ACC112 (cell line): Measurements from ENCODE around the gene NECTIN2.
"Not testable (repeated sequence)": the region's sequence is repeated elsewhere in the genome, so short reads cannot be mapped to it uniquely, and the experiment has no call there.

Experiments used
- H2AFZ ChIP-seq: fragments of 200-600 bp; sonication (generic); one replicate; pipeline ENCODE4 v1.6.0; 2017; ENCODE audit warnings: antibody characterized with exemption, low read length; ENCODE audit not compliant: unreplicated experiment
- H3K27ac ChIP-seq: fragments of 200-600 bp; sonication (generic); 2 replicates; pipeline ENCODE4 v1.5.1; 2014; ENCODE audit warnings: low read depth, mild to moderate bottlenecking, antibody characterized with exemption, low read length, moderate library complexity
- H3K27me3 ChIP-seq: fragments of 200-600 bp; sonication (generic); 2 replicates; pipeline ENCODE4 v1.6.1; 2014; ENCODE audit warnings: mild to moderate bottlenecking, antibody characterized with exemption, low read length, moderate library complexity, mixed read lengths; ENCODE audit not compliant: insufficient read depth
- H3K36me3 ChIP-seq: fragments of 200-600 bp; sonication (generic); 2 replicates; pipeline ENCODE4 v1.6.1; 2016; ENCODE audit warnings: mild to moderate bottlenecking, antibody characterized with exemption, low read length, moderate library complexity, mixed read lengths; ENCODE audit not compliant: insufficient read depth
- H3K4me1 ChIP-seq: fragments of 200-600 bp; sonication (generic); one replicate; pipeline ENCODE4 v1.6.1; 2016; ENCODE audit warnings: low read length, mixed read lengths; ENCODE audit not compliant: insufficient read depth, unreplicated experiment, control insufficient read depth
- H3K4me3 ChIP-seq: fragments of 200-600 bp; sonication (generic); 2 replicates; pipeline ENCODE4 v1.5.1; 2014; ENCODE audit warnings: mild to moderate bottlenecking, low read depth, low read length
- H3K79me2 ChIP-seq: fragments of 200-600 bp; sonication (generic); one replicate; pipeline ENCODE4 v1.6.0; 2016; ENCODE audit warnings: low read length; ENCODE audit not compliant: control insufficient read depth, unreplicated experiment, insufficient read depth

The NECTIN2 gene

GRCh38 chr19:44856421-44857083 is 10.5 kb downstream of the NECTIN2 start:
- Histone ChIP-seq H3K79me2 (peaks cover 9% of the 10 kb centered on the region), H3K4me3 (no peak overlapping the region), H3K36me3 (no peaks in the 10 kb centered on the region), H3K27ac (no peak overlapping the region), H3K27me3 (no peaks in the 10 kb centered on the region), H2AFZ (no peak overlapping the region), H3K4me1 (no peaks in the 10 kb centered on the region)

DNA sequence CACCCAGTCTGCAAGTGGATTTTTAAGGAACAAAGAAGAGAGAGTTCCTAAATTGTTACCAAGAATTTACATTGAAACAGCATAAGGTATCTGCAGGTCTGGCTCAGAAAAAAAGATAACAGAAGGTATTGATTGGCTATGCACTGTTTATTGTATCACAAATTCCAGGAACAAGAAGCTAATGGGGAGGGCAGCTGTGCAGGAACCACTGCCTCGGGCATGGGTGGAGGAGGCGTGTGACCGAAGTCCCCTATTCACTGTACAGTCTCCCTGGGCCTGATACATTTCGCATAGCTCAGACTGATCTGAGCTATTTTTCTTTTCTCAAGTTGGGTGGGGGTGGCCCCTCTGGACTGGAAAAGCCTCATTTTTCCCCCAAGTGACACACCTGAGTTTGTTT is 11.7 kb downstream of the NECTIN2 start:
- H3K27ac ChIP-seq: no peak overlapping the region
- H3K27me3 ChIP-seq: no peaks in the 10 kb centered on the region
- H3K4me1 ChIP-seq: no peaks in the 10 kb centered on the region
- peaks cover 9% of the 10 kb centered on the region for H3K79me2 ChIP-seq
- no peaks in the 10 kb centered on the region for H3K36me3 ChIP-seq
- no peak overlapping the region for H2AFZ ChIP-seq
- no peak overlapping the region for H3K4me3 ChIP-seq

GRCh38 chr19:44861576-44861975 is 15.5 kb downstream of the NECTIN2 start:
- H2AFZ ChIP-seq, H3K79me2 ChIP-seq, H3K27me3 ChIP-seq, H3K36me3 ChIP-seq, H3K4me3 ChIP-seq, H3K4me1 ChIP-seq, H3K27ac ChIP-seq: not testable (repeated sequence)

DNA sequence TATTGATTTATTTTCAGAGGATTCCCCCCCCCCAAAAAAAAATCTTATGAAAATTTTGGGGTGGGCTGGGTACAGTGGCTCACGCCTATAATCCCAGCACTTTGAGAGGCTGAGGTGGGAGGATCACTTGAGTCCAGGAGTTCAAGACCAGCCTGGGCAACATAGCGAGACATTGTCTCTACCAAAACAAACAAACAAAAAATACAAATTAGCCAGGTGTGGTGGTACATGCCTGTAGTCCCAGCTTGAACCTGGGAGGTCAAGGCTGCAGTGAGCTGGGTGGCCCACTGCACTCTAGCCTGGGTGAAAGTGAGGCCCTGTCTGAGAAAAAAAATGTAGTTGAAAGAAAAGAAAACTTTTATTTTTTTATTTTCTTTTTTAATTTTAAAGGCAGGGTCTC is 17.9 kb downstream of the NECTIN2 start:
- H3K4me1 ChIP-seq: no peaks in the 10 kb centered on the region
- no peak overlapping the region for H2AFZ ChIP-seq
- H3K79me2 ChIP-seq: no peaks in the 10 kb centered on the region

GRCh38 chr19:44865196-44865767 is 19.2 kb downstream of the NECTIN2 start:
- Histone ChIP-seq H3K4me3 (no peak overlapping the region), H3K27ac (no peak overlapping the region), H3K36me3 (peaks cover 3% of the 10 kb centered on the region; the same call in 1 of the 2 replicates), H3K27me3 (no peaks in the 10 kb centered on the region), H3K79me2 (no peaks in the 10 kb centered on the region), H2AFZ (no peak overlapping the region), H3K4me1 (no peaks in the 10 kb centered on the region)

More for the DNA sequence above, 17.9 kb downstream of the NECTIN2 start:
- H3K27me3 ChIP-seq: no peaks in the 10 kb centered on the region
- no peak overlapping the region for H3K27ac ChIP-seq
- peaks cover 3% of the 10 kb centered on the region; the same call in 1 of the 2 replicates for H3K36me3 ChIP-seq
- no peak overlapping the region for H3K4me3 ChIP-seq

DNA sequence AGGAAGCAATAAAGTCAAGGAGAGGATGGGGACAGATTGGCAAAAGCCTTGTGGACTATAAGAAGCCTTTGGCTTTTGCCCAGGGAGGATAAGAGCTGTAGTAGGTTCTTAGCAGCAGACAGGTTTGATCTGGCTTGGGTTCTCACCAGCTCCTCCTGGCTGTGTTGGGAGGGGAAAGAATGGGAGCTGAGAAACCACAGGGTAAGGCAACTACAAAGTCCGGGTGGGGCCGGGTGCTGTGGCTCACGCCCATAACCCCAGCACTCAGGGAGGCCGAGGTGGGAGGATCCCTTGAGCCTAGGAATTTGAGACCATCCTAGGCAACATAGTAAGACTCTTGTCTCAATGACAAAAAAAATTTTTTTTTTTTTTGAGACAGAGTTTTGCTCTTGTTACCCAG is 20.6 kb downstream of the NECTIN2 start:
- Histone ChIP-seq H2AFZ (no peak overlapping the region), H3K4me1 (no peaks in the 10 kb centered on the region), H3K27ac (no peak overlapping the region), H3K4me3 (no peak overlapping the region), H3K79me2 (no peaks in the 10 kb centered on the region), H3K36me3 (peaks cover 3% of the 10 kb centered on the region; the same call in 1 of the 2 replicates), H3K27me3 (no peaks in the 10 kb centered on the region)

DNA sequence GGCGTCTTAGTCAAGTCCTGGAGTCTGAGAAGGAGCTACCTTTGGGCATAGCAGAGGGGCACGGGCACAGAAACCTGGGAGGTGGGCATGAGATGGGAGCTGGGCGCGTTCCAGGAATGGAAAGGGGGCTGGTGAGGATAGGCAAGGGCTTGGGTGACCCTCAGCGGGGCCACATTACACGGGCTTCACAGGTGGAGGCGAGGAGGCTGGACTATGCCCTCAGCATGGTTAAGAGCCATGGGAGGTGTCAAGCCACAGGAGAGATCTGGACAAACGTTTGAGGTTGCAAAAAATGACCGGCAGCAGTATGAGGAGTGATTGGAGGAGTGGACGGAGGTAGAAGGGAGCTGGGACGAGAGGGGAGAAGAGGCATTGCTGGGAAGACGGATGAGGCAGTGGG is 21.5 kb downstream of the NECTIN2 start:
- H3K79me2 ChIP-seq: no peaks in the 10 kb centered on the region
- H3K36me3 ChIP-seq: peaks cover 3% of the 10 kb centered on the region; the same call in 1 of the 2 replicates
- no peak overlapping the region for H3K4me3 ChIP-seq
- no peak overlapping the region for H2AFZ ChIP-seq
- no peaks in the 10 kb centered on the region for H3K4me1 ChIP-seq
- H3K27me3 ChIP-seq: no peaks in the 10 kb centered on the region
- no peak overlapping the region for H3K27ac ChIP-seq

DNA sequence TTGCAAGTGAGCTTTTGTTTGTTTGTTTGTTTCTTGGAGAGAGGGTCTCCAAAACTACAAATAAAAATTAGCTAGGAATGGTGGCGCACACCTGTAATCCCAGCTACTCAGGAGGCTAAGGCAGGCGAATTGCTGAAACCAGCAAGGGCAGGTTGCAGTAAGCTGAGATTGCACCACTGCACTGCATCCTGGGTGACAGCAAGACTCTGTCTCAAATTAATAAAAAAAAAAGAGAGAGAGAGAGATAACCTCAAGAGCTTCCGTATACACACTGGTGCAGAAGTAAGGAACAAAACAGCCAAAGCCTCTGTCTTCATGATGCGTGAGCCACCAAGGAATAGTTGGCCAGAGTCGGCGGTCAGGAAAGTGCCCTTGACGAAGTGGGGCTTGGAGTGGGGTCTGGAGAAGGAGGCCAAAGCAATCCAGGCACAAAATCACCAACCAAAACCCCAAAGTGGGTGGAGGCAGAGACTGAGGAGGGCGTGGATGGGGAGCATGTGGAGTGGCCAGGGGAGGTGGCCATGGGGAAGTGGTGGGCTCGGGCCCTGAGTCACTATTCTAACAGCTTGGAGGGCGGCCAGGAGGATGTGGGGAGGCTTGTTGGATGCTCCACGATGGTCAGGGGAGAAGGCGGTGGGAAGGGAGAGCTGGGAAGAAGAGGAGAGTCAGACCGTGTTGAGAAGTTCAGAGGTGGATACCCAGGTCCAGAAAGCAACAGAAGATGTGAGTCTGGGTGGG is 23.8 kb downstream of the NECTIN2 start:
- Histone ChIP-seq H3K79me2 (no peaks in the 10 kb centered on the region), H2AFZ (no peak overlapping the region), H3K4me3 (no peak overlapping the region), H3K27ac (no peak overlapping the region), H3K4me1 (no peaks in the 10 kb centered on the region), H3K36me3 (peaks cover 3% of the 10 kb centered on the region; the same call in 1 of the 2 replicates), H3K27me3 (no peaks in the 10 kb centered on the region)

DNA sequence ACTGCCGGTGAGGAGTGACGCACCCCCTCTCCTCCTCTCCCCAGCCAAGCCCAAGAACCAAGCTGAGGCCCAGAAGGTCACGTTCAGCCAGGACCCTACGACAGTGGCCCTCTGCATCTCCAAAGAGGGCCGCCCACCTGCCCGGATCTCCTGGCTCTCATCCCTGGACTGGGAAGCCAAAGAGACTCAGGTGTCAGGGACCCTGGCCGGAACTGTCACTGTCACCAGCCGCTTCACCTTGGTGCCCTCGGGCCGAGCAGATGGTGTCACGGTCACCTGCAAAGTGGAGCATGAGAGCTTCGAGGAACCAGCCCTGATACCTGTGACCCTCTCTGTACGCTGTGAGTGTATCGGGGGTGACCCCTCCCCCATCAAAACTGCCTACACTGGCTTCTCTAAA is 25.7 kb downstream of the NECTIN2 start:
- Histone ChIP-seq H3K27me3 (no peaks in the 10 kb centered on the region), H3K79me2 (no peaks in the 10 kb centered on the region), H3K27ac (no peak overlapping the region), H3K4me1 (no peaks in the 10 kb centered on the region), H2AFZ (no peak overlapping the region), H3K4me3 (no peak overlapping the region), H3K36me3 (no peaks in the 10 kb centered on the region)

- Histone ChIP-seq H3K27ac (no peak overlapping the region), H2AFZ (no peak overlapping the region), H3K4me3 (no peak overlapping the region), H3K36me3 (no peaks in the 10 kb centered on the region), H3K27me3 (no peaks in the 10 kb centered on the region), H3K4me1 (no peaks in the 10 kb centered on the region), H3K79me2 (no peaks in the 10 kb centered on the region)
Observed at GRCh38 chr19:44872661-44873060, 26.6 kb downstream of the NECTIN2 start.

GRCh38 chr19:44874317-44874716 is 28.2 kb downstream of the NECTIN2 start:
- Histone ChIP-seq H3K79me2 (no peaks in the 10 kb centered on the region), H3K4me3 (no peak overlapping the region), H2AFZ (no peak overlapping the region), H3K4me1 (no peaks in the 10 kb centered on the region), H3K27me3 (no peaks in the 10 kb centered on the region), H3K27ac (no peak overlapping the region), H3K36me3 (no peaks in the 10 kb centered on the region)
